Right cardiac atrium (tissue), 5 donors: ENCODE results near the gene TM9SF1. TPM values are rescaled to one million over a fixed set of nuclear protein-coding genes. Genes with fewer than 3 reads are reported as not detected.

Experiments used
- ATAC-seq, 2 donors: fragments of 200-7000 bp; cut with Tn5 transposase; one replicate each; pipeline versions ENCODE4 v1.8.0 to v1.9.1; 2020; ENCODE audit warnings: moderate library complexity in 2 of 2, mild to moderate bottlenecking in 1 of 2
- DNase-seq, 3 donors: peaks; one replicate each; pipeline ENCODE4 v3.0.0-alpha.2; 2020
- H3K27ac ChIP-seq: one replicate; pipeline ENCODE4 v1.5.1; 2013; ENCODE audit warnings: mild to moderate bottlenecking, low read length, control low read depth, moderate library complexity
- H3K27me3 ChIP-seq: one replicate; pipeline ENCODE4 v1.6.1; 2013; ENCODE audit not compliant: control insufficient read depth, insufficient read depth
- H3K4me1 ChIP-seq: one replicate; pipeline ENCODE4 v1.6.1; 2013; ENCODE audit warnings: low read length; ENCODE audit not compliant: control insufficient read depth, insufficient read depth
- H3K4me3 ChIP-seq: one replicate; pipeline ENCODE4 v1.5.1; 2013; ENCODE audit warnings: low read length, control low read depth
- H3K9me3 ChIP-seq: one replicate; pipeline ENCODE4 v1.6.1; 2013; ENCODE audit warnings: low read length; ENCODE audit not compliant: control insufficient read depth
- WGBS: extraction: QIAGEN DNeasy Blood & Tissue Kit; methylation state at CpG from one replicate; pipeline ENCODE4 v1.1.7; 2013; 5-methylcytosine and 5-hydroxymethylcytosine counted together
- intact Hi-C, 4 donors: fragments of 100-400 bp; cut with DNase I; formaldehyde crosslinking; loops; one replicate each; pipeline versions ENCODE4 v1.11.0 to v1.14.0; 2022 to 2023
- polyA plus RNA-seq: library from polyadenylated mRNA; stranded (reverse); fragments of 200-250 nt; gene quantifications from one replicate; pipeline ENCODE4 v1.2.3, GENCODE V29; 2013
- total RNA-seq, 4 donors: library from RNA; stranded (reverse); fragmentation: NEBNext Ultra II Directional; extraction: Animal tissue kit (Norgen Biotek cat#: 25700); gene quantifications; one replicate each; pipeline ENCODE4 v1.2.1, GENCODE V29; 2021
- donor health status: healthy with polysubstance abuse.
- donor health status: DM: no; HTN: yes; CAD: no.
- donor health status: DM: no; HTN: no; CAD: no.
- donor health status: DM: no; HTN: yes; CAD: no; lungs with severe emphysema.
- donor health status: DM: yes; HTN: yes; CAD: no.

Gene TM9SF1
- total and polyA plus RNA-seq, 5 donors: 14.8 to 37.6 (median 26.5) TPM

DNA sequence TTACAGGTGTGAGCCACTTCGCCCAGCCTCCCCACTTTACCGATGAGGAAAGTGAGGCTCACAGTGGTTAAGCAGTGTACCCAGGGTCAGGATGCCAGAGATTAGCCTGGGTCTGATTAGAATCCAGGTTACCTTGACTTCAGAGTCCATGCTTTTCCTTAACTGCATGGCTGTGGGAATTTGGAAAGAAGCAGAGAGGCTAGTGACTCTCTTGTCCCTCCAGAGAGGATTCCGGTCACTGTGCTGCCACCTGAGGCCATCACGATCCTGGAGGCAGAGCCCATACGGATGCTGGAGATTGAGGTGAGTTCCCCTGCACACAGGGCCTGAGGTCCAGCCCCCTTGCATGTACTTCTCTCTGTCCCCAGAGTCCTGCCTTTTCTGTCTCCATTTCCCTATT is 18.6 kb downstream of the TM9SF1 start:
- DNase-seq (peak in 1 of 3 donors; percentile 13), ATAC-seq (no peak)
- Histone ChIP-seq H3K4me3 (no peak overlapping the region), H3K4me1 (no peaks in the 10 kb centered on the region), H3K9me3 (no peaks in the 10 kb centered on the region), H3K27ac (no peak overlapping the region), H3K27me3 (no peaks in the 10 kb centered on the region)
- intact Hi-C loops: no loop called here
- WGBS: 97% methylated on average over 5 of the region's 5 CpGs

DNA sequence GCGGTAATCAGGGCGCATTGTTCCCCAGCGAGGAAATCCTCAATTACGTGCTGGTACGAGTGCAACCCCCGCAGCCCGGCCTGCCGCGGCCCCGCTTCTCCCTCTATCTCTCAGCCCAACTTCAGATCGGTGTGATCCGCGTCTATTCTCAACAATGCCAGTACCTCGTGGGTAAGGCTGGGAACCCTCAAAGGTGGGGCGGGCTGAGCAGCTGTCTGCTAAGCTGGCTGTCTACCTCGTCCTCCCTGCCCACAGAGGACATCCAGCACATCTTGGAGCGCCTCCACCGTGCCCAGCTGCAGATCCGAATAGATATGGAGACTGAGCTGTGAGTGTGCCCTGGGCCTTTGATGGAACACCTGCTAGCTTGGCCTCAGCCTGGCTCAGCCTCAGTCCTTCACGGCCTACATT is 22.4 kb downstream of the TM9SF1 start:
- intact Hi-C loops: no loop called here
- 72% methylated on average over 20 of the region's 20 CpGs for WGBS
- Histone ChIP-seq H3K27me3 (no peaks in the 10 kb centered on the region), H3K4me3 (no peak overlapping the region), H3K9me3 (no peaks in the 10 kb centered on the region), H3K4me1 (no peaks in the 10 kb centered on the region), H3K27ac (no peak overlapping the region)
- peak in 2 of 3 donors; percentile 16 to 43 for DNase-seq
- no peak for ATAC-seq

DNA sequence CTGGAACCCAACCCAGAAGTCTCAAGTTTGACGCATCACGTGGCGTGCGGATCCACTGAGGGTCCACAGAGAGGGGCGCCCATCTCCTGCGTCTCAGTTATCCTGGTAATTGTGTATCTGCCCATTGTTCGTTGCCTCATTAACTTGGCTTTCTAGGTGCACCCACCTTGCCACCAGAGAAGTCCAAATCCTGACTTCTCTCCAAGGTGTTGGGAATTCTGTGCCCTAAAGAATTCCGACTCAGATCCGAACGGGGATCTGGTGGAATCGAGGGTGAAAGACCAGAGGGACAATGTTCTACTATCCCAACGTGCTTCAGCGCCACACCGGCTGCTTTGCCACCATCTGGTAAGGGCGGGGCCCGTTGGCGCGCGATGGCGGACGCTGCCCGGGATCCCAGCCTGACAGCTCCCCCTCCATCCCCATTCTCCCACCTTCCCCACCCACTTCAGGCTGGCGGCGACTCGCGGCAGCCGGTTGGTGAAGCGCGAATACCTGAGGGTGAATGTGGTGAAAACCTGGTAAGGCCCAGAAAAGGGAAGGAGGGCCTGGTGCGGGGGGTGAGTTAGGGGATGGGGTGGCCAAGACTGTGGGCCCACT is 22.9 kb downstream of the TM9SF1 start:
- no peaks in the 10 kb centered on the region for H3K4me1 ChIP-seq
- whole genome bisulfite sequencing: 33% methylated on average over 30 of the region's 30 CpGs
- H3K4me3 ChIP-seq: no peak overlapping the region
- peak in 2 of 3 donors; percentile 31 to 61 for DNase-seq
- no peak overlapping the region for H3K27ac ChIP-seq
- H3K27me3 ChIP-seq: no peaks in the 10 kb centered on the region
- intact Hi-C loops: no loop called here
- H3K9me3 ChIP-seq: no peaks in the 10 kb centered on the region
- peak in 1 of 2 donors; percentile 3 for ATAC-seq

DNA sequence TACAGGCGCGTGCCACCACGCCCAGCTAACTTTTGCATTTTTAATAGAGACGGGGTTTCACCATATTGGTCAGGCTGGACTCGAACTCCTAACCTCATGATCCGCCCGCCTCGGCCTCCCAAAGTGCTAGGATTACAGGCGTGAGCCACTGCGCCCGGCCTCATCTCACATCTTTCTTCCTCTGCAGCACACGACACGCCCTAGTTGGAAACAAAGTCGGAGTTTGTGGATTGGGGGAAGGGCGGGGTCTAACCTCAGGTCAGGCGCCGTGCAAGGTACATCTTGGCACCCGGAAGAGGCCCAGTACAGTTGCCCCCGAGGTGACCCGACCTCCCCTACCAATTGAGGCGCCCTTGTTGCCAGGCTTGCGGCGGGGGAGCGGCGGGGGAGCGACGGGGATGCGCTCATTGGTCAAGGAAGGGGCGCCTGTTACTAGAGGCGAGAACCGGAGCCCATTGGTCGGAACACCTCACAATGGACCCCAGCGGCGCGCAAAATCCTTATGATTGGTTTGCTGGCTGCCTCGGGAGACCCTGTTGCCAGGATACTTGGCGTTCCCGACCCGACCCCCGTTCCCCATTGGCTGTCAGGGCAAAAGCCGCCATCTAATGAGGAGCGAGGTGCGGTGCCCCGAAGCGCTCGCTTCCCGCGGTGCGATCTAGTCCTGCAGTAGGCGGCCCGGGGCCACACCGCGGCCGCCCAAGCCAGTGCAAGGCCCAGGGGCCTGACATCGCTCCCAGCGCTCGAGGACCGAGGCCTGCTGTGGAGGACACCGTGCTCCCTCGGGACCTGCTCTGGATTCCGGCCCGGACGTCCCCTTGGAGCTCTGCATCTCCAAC is 23.6 kb downstream of the TM9SF1 start, which contains the start of gene REC8:
Gene REC8, plus strand, starts transcription at position 659 of the 839 bp plus-strand sequence. CDS start 473 bp downstream, outside the sequence.
- 14% methylated on average over 63 of the region's 63 CpGs for WGBS
- Histone ChIP-seq H3K4me1 (no peaks in the 10 kb centered on the region), H3K4me3 (no peak within 1 kb of the TSS), H3K27me3 (no peaks in the 10 kb centered on the region), H3K27ac (no peak within 1 kb of the TSS), H3K9me3 (no peaks in the 10 kb centered on the region)
- ATAC-seq (peak; percentile 82 to 86), DNase-seq (peak; percentile 77 to 92 (median 91))
- intact Hi-C loops: no loop called here

DNA sequence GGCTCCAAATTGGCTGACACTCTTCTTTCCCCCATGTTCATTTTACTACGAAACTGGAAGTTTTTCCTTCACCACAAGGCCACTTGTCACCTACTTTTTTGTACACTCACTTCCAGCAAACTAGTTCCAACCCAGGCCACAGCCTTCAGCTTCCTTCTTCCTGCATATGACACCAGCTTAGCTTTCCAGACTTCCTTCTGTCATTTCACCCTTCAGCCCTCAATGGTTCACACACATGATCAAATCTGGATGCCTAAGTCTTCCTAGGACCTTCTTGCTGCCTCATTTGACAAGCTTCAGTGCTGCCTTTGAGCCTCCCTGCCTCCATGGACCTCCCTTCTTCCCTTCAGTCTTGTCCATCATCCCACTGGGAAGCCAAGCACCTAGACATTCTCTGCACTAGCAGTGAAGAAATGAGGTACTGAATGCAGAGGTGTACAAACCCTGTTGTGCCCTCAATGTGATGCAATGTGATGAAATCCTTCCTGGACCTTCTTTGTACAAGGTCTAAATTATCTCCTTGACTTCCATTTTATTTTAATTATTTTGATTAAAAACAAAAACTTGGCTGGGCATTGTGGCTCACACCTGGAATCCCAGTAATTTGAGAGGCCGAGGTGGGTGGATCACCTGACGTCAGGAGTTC is 27.6 kb downstream of the TM9SF1 start:
- no peak for DNase-seq
- WGBS: 77% methylated on average over 3 of the region's 3 CpGs
- H3K27ac ChIP-seq: no peak overlapping the region

DNA sequence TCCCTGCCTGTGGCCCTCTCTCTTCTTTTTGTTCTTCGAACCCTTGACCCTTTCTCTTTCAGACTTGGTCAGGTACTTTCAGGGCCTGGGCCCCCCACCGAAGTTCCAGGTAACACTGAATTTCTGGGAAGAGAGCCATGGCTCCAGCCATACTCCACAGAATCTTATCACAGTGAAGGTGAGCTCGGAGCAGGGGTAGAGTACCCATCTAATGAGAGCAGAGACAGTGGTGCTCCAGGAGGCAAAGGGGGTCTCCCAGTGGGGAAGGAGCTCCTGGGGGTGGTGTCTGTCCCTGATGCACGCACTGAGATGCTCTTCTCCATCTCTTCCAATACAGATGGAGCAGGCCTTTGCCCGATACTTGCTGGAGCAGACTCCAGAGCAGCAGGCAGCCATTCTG is 29.5 kb downstream of the TM9SF1 start:
- DNase-seq (peak in 1 of 3 donors; percentile 16), ATAC-seq (no peak)
- 93% methylated on average over 5 of the region's 5 CpGs for WGBS
- Histone ChIP-seq H3K4me3 (no peak overlapping the region), H3K27me3 (no peaks in the 10 kb centered on the region), H3K4me1 (peaks cover 3% of the 10 kb centered on the region), H3K9me3 (no peaks in the 10 kb centered on the region), H3K27ac (no peak overlapping the region)
- intact Hi-C loops: no loop called here

More for the DNA sequence above, 27.6 kb downstream of the TM9SF1 start:
- H3K4me1 ChIP-seq: peaks cover 3% of the 10 kb centered on the region
- no peak for ATAC-seq
- H3K27me3 ChIP-seq: no peaks in the 10 kb centered on the region
- no peaks in the 10 kb centered on the region for H3K9me3 ChIP-seq
- H3K4me3 ChIP-seq: no peak overlapping the region
- intact Hi-C loops: no loop called here

DNA sequence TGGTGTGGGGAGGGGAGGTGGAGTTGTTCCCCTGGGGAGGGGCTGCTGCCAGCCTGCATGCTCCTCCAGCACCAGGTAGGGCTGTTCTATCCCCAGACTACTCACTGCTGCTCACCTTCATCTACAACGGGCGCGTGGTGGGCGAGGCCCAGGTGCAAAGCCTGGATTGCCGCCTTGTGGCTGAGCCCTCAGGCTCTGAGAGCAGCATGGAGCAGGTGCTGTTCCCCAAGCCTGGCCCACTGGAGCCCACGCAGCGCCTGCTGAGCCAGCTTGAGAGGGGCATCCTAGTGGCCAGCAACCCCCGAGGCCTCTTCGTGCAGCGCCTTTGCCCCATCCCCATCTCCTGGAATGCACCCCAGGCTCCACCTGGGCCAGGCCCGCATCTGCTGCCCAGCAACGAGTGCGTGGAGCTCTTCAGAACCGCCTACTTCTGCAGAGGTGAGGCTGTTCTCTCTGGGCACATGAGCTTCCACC is 30.7 kb downstream of the TM9SF1 start:
- DNase-seq: peak in 1 of 3 donors; percentile 52
- Histone ChIP-seq H3K4me3 (no peak overlapping the region), H3K9me3 (no peaks in the 10 kb centered on the region), H3K27ac (no peak overlapping the region), H3K4me1 (peaks cover 3% of the 10 kb centered on the region), H3K27me3 (no peaks in the 10 kb centered on the region)
- intact Hi-C loops: no loop called here
- 93% methylated on average over 14 of the region's 14 CpGs for WGBS
- no peak for ATAC-seq

DNA sequence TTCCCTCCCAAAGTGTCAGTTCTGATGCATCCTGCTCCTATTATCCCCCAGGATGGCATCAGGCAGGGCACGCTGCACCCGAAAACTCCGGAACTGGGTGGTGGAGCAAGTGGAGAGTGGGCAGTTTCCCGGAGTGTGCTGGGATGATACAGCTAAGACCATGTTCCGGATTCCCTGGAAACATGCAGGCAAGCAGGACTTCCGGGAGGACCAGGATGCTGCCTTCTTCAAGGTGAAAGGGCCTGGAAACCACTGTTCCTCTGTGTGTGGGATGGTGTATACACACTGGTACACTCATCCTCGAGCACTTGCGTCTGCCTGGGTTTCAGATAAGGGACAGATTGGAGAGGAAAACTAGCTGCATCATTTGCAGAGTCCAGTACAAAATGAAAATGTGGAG is 33.1 kb downstream of the TM9SF1 start:
- ATAC-seq (peak in 1 of 2 donors; percentile 23), DNase-seq (peak in 1 of 3 donors; percentile 30)
- intact Hi-C loops: no loop called here
- no peaks in the 10 kb centered on the region for H3K9me3 ChIP-seq
- H3K4me3 ChIP-seq: peak overlapping the region; percentile 79
- WGBS: 33% methylated on average over 8 of the region's 8 CpGs
- H3K27ac ChIP-seq: peak overlapping the region; percentile 94
- no peaks in the 10 kb centered on the region for H3K27me3 ChIP-seq
- peaks cover 3% of the 10 kb centered on the region for H3K4me1 ChIP-seq

DNA sequence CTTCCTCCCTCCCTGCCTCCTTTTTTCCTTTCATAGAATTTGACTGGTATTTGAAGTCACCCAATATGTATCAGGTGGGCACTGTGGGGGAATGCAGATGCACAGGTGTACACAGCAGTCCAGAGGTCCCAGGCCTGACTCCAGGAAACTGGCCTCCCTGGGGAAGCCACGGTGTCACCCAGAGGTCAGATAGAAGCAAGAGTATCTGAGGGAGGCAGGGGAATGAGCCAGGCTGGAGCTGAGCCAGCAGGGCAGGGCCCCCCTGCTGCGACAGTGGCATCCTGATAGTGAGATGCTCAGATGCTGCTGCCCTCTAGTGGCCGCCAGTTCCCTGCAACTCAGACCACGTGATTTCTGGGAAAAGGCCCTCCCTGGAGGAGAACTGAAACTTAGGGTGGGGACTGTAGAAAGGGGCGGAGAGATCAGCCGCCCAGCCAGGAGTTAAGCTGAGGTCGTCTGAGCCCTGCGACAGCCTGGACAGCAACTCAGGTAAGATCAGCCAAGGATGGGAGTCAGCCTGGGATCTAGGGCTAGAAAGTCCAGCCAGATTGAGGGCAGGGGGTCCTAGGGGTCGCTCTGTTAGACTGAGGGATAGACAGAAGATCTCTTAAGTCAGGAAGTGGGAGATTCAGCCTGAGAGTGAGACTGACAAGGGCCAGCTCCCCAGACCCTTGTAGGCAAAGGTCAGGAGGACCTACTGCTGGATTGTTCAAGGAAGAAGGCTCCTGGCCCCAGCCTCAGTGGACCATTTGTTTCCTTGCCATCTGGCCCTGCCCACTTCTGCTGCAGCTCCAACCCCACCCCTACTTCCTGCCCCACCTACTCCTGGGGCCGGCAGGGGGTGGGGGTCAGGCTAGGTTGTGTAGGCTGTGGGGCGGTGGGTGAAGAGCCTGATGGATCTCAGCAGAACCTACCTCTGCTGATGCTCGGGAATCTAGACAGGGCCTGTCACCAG is 34.1 kb downstream of the TM9SF1 start, which contains the start of gene IRF9:
Gene IRF9, plus strand, starts transcription at position 416 of the 955 bp plus-strand sequence. CDS start 880 bp downstream, outside the sequence.
- ATAC-seq: peak; percentile 90 to 93
- no peaks in the 10 kb centered on the region for H3K9me3 ChIP-seq
- no peaks in the 10 kb centered on the region for H3K27me3 ChIP-seq
- peak within 1 kb of the TSS; percentile 79 for H3K4me3 ChIP-seq
- under 1% methylated on average over 12 of the region's 12 CpGs for WGBS
- DNase-seq: peak; percentile 96 to 99 (median 98)
- peaks cover 3% of the 10 kb centered on the region for H3K4me1 ChIP-seq
- peak within 1 kb of the TSS; percentile 94 for H3K27ac ChIP-seq
- intact Hi-C loops: no loop called here

DNA sequence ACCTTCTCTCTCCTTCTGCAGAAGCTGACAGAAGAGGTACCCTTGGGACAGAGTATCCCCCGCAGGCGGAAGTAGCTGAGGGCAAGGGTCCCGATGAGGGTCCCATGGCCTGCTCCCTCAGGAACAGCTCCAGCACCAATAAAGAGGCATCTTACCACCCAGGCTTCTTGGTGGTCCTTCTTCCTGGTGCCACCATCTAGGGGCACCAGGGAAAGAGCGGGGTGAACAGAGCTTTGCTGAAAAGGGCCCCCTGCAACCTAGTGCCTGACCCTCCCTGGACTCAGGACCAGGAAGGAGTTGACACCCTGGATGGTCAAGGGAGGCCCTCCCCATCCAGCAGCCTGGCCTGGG is 34.8 kb downstream of the TM9SF1 start:
- H3K4me1 ChIP-seq: peaks cover 3% of the 10 kb centered on the region
- no peaks in the 10 kb centered on the region for H3K27me3 ChIP-seq
- no peak overlapping the region for H3K4me3 ChIP-seq
- peak overlapping the region; percentile 37 for H3K27ac ChIP-seq
- 92% methylated on average over 4 of the region's 4 CpGs for WGBS
- no peaks in the 10 kb centered on the region for H3K9me3 ChIP-seq
- no peak for DNase-seq
- intact Hi-C loops: no loop called here
- peak in 1 of 2 donors; percentile 20 for ATAC-seq
